Measurements from ENCODE around the gene H1-8. TPM values are rescaled to one million over a fixed set of nuclear protein-coding genes. Genes with fewer than 3 reads are reported as not detected.

H1-8 gene
- total and polyA plus RNA-seq, 7 donors = not detected

DNA sequence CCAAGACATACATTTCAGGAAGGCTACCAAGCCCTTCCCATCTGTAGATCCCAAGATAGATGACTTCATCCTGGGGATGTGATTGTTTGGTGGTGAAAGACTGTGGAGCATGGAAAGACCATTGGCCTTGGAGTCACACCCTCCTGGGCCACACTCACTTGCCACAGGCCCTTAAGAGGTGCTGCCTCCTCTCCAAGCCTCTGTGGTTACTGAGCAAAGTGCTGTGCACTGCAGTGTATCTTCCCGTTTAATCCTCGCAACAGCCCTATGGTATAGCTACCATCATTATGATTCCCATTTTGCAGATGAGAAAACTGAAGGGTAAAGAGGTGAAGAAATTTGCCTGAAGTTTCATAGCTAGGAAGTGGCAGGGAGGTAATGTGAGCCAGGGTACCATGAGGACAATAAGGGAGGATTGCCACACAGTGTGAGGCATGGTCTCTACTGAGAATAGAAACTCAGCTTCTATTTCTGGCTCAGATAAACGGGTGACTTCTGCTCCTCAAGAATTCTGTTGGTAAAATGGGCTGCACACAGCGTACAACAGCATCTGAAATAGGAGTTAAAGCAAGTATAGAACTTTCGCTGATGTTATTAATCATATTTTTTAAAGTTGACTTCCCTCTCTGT, 38.4 kb upstream of the H1-8 start:
- ATAC-seq = peak; percentile 89 to 96 (median 94)
- 56 to 63% (median 56%) methylated on average over 5 of the region's 5 CpGs for WGBS, 3 donors
- Histone ChIP-seq H3K36me3 (ENCODE audit: insufficient read depth in 1 of 2, low read depth in 1 of 2) (no peaks in the 10 kb centered on the region), H3K27ac (peak overlapping the region; percentile 71), H3K27me3 (ENCODE audit: insufficient read depth in 3 of 3, low read length in 2 of 3) (no peaks in the 10 kb centered on the region), H3K4me3 (no peak overlapping the region), H3K4me1 (peaks cover 36% of the 10 kb centered on the region), H3K9me3 (no peaks in the 10 kb centered on the region)
- TF ChIP-seq CTCF (IDR thresholded peaks at IDR 0.05) = no peak
- intact Hi-C loops (cut with DNase I) = loop anchor here in 1 of 2 donors (5.0 kb wide), 1 partner anchor 98 kb away; no protein-coding TSS in a partner anchor
- DNase-seq = no peak

- 68 to 77% (median 70%) methylated on average over 6 of the region's 6 CpGs for WGBS, 3 donors
- Histone ChIP-seq H3K27me3 (ENCODE audit: insufficient read depth in 3 of 3, low read length in 2 of 3) (no peaks in the 10 kb centered on the region), H3K27ac (peak overlapping the region; percentile 71), H3K4me3 (no peak overlapping the region), H3K4me1 (peaks cover 36% of the 10 kb centered on the region), H3K9me3 (no peaks in the 10 kb centered on the region), H3K36me3 (ENCODE audit: insufficient read depth in 1 of 2, low read depth in 1 of 2) (no peaks in the 10 kb centered on the region)
- DNase-seq (no peak), ATAC-seq (peak in 1 of 4 donors; percentile 5)
- TF ChIP-seq CTCF (IDR thresholded peaks at IDR 0.05) = no peak
- intact Hi-C loops (cut with DNase I) = loop anchor here in 1 of 2 donors (5.0 kb wide), 1 partner anchor 97 kb away; no protein-coding TSS in a partner anchor
Observed at GRCh38 chr3:129505341-129505740, 37.6 kb upstream of the H1-8 start.

GRCh38 chr3:129506231-129506742, 36.7 kb upstream of the H1-8 start:
- Histone ChIP-seq H3K4me1 (peaks cover 36% of the 10 kb centered on the region), H3K9me3 (no peaks in the 10 kb centered on the region), H3K4me3 (no peak overlapping the region), H3K27me3 (ENCODE audit: insufficient read depth in 3 of 3, low read length in 2 of 3) (no peaks in the 10 kb centered on the region), H3K36me3 (ENCODE audit: insufficient read depth in 1 of 2, low read depth in 1 of 2) (no peaks in the 10 kb centered on the region), H3K27ac (no peak overlapping the region)
- TF ChIP-seq CTCF (IDR thresholded peaks at IDR 0.05) = no peak
- DNase-seq (no peak), ATAC-seq (no peak)
- 78 to 82% (median 81%) methylated on average over 9 of the region's 9 CpGs for WGBS, 3 donors
- intact Hi-C loops (cut with DNase I) = loop anchor here in 1 of 2 donors (5.0 kb wide), 1 partner anchor 96 kb away; no protein-coding TSS in a partner anchor

GRCh38 chr3:129507181-129507831, 35.7 kb upstream of the H1-8 start:
- ATAC-seq = no peak

More at GRCh38 chr3:129507181-129507831, 35.7 kb upstream of the H1-8 start:
- no peaks in the 10 kb centered on the region for H3K36me3 ChIP-seq (ENCODE audit: insufficient read depth in 1 of 2, low read depth in 1 of 2)
- 33 to 41% (median 39%) methylated on average over 9 of the region's 9 CpGs for WGBS, 3 donors
- H3K27me3 ChIP-seq (ENCODE audit: insufficient read depth in 3 of 3, low read length in 2 of 3) = no peaks in the 10 kb centered on the region
- no peaks in the 10 kb centered on the region for H3K9me3 ChIP-seq
- no peak overlapping the region for H3K27ac ChIP-seq
- H3K4me3 ChIP-seq = no peak overlapping the region
- no peak for TF ChIP-seq CTCF (IDR thresholded peaks at IDR 0.05)
- DNase-seq = peak in 1 of 2 donors; percentile 52
- peaks cover 35% of the 10 kb centered on the region for H3K4me1 ChIP-seq
- intact Hi-C loops (cut with DNase I) = loop anchor here in 1 of 2 donors (5.0 kb wide), 1 partner anchor 95 kb away; no protein-coding TSS in a partner anchor

All from psoas muscle (tissue), 8 donors.